VCaP (cell line): Measurements from ENCODE around the gene RAC2.
A peak's percentile ranks its signal among the peaks of the same experiment; 100 is the strongest.

ENCODE experiments used
- H3K27ac ChIP-seq: fragments of 450-650 bp; 2 replicates; pipeline ENCODE4 v1.5.1; 2017
- TF ChIP-seq, protein P1 (sequence below): fragments of 450-650 bp; conservative IDR thresholded peaks from 2 replicates; pipeline ENCODE4 v1.5.1; 2017; ENCODE audit warnings: mild to moderate bottlenecking, moderate library complexity

RAC2 gene

DNA sequence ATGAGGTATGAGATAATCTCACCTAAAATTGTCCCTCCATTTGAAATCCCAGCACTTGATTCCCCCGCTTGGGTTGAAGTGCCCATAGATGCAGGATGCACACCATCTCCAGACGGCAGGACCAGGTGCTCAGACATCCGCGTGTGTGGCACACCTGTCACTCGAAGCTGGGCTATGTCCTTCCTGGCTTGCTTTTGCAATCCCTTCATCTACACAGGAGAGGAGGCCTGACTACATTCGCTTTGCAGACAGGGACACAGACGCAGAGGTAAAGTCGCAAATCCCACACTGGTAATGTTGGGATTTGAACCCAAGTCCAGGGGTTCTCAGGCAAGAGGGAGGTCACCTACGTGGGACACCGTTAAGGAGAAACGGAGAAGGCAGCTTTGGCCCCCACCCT lies 31.1 kb upstream of the RAC2 start:
- TF ChIP-seq, protein P1, sequence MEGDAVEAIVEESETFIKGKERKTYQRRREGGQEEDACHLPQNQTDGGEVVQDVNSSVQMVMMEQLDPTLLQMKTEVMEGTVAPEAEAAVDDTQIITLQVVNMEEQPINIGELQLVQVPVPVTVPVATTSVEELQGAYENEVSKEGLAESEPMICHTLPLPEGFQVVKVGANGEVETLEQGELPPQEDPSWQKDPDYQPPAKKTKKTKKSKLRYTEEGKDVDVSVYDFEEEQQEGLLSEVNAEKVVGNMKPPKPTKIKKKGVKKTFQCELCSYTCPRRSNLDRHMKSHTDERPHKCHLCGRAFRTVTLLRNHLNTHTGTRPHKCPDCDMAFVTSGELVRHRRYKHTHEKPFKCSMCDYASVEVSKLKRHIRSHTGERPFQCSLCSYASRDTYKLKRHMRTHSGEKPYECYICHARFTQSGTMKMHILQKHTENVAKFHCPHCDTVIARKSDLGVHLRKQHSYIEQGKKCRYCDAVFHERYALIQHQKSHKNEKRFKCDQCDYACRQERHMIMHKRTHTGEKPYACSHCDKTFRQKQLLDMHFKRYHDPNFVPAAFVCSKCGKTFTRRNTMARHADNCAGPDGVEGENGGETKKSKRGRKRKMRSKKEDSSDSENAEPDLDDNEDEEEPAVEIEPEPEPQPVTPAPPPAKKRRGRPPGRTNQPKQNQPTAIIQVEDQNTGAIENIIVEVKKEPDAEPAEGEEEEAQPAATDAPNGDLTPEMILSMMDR: no peak
- no peak overlapping the region for H3K27ac ChIP-seq

DNA sequence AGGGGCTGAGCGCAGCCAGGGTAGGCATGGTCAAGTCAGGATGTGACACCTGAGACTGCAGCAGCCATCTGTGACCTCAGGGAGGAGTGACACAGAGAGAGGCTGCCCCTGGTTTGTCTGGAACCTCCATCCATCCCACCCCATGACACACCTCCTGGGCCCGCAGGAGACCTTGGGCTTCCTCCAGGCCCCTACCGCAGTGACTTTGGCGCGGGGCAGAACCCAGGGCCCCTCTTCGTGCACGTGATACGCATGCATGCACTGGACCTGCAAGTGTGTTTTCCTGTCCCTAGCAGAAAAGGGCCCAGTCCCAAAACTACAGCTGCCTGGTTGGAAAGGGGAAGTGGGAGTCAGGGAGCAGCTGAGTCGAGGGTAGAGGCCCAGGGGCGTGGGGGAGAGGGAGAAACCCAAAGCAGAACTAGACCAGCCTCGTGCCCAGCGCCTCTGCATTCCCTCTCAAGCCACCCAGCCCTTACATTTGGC lies 30.4 kb upstream of the RAC2 start:
- TF ChIP-seq, protein P1: no peak
- no peak overlapping the region for H3K27ac ChIP-seq

DNA sequence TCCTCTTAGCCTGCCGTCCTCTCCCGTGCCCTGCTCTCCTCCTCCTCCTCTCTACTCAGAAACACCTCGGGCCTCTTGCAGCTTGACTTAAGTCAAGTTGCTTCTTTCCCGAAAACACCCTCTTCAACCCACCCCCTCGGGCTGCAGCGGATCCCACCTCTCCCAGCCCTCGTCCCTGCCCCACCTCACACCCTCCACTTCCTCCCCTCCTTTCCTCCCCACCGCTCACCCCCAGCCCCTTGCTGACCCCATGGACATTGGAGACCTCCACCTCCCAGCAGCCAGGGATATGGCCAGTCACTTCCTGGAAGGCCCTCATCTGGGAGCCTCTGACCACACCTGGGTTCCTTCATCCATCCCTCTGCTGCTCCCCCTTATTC lies 29.8 kb upstream of the RAC2 start:
- no peak overlapping the region for H3K27ac ChIP-seq
- TF ChIP-seq, protein P1: no peak

DNA sequence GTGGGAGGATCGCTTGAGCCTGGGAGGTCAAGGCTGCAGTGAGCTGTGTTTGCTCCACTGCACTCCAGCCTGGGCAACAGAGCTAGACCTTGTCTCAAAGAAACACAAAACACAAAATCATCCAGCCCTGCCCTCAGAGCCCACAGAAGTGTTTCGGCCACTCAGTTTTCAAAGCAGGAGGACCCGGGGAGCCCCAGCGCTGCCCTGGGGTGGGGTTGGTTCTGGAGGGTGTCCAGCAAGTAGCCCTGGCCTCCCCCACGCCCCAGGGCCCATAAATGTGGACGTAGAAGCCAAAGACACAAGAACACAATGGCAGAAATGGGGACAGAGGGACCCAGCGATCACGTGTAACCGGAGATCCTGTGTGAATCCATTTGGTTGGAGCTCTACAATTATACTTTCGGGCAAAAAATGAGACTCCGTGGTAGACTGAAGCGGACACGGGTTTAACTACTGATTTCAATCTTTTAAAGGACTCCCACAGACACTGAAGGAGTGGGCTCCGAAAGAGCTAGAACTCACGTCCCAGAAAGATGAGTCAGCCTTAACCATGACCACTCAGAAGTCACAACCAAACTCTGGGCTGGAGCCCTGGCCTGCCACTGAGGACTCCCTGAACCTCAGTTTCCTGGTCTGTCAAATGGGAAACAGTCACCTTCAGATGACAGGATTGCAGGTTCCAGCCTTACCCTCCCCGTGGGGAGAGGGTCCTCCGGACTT lies 29.2 kb upstream of the RAC2 start:
- TF ChIP-seq, protein P1: no peak

DNA sequence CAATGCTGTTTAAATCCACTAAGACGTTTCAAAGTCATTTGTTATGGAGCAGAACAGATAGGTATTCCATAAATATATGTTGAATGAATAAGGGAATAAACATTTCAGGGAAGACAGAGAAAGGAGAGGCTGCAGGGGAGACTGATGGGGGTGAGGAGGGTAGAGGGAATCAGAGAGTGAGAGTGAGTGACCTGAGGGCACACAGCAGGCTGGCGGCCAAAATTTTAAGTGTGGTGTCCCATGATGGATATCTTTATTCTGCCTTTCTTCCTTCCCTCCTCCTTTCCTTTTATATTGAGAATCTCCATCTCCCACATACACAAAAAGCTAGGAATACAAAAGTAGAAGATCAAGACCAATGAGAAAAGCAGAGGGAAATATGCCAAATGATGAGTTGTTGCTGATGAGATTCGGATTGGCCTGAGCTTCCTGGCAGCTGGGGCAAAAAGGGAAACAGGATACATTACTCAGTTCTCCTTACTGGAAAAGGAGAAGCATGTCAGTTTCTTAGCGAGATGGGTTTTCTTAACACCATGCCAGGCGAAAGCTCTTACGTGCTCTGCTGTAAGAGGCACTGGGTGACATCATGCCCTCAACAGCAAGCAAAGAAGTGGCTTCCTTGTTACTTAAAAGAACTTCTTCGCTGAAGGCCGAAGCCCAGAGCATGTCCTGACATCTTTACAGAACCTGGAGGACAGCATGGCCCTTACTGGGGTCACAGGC lies 27.0 kb upstream of the RAC2 start:
- no peak overlapping the region for H3K27ac ChIP-seq
- TF ChIP-seq, protein P1: no peak

More for the DNA sequence above, 29.2 kb upstream of the RAC2 start:
- no peak overlapping the region for H3K27ac ChIP-seq

DNA sequence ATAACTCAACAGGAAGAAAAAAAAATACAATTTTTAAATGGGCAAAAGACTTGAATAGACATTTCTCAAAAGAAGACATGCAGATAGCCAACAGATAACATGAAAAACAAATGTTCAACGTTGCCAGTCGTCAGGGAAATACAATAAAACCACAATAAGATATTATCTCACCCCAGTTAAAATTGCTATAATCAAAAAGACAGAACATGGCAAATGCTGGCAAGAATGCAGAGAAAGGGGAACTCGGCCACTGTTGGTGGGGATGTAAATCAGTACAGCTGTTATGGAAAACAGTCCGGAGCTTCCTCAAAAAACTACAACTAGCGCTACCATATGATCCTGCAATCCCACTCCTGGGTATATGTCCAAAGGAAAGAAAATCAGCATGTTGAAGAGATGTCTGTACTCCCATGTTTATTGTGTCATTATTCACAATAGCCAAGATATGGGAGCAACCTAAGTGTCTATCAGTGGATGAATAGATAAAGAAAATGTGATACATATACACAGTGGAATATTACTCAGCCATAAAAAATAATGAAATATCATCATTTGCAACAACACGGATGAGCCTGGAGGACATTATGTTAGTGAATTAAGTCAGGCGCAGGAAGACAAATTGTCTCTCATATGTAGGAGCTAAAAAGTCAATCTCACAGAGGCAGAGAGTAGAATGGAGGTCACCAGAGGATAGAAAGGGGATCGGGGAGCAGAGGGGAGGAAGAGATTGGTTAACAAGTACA lies 26.0 kb upstream of the RAC2 start:
- TF ChIP-seq, protein P1: no peak
- H3K27ac ChIP-seq: peak overlapping the region; percentile 43; the same call in 1 of the 2 replicates
